H1 (cell line): ENCODE data around the gene RALGAPA1. TPM values are rescaled to one million over a fixed set of nuclear protein-coding genes. Genes with fewer than 3 reads are reported as not detected.

Experiments
- CTCF ChIA-PET: fragments of 300-600 bp; sonication (Branson Sonifier 250); formaldehyde crosslinking; loops from one replicate; lab custom pipeline; 2021; ENCODE audit not compliant: partially characterized antibody; lab: Charles Lee
- POLR2A ChIA-PET: fragments of 300-600 bp; sonication (Branson Sonifier 250); formaldehyde crosslinking; loops from one replicate; lab custom pipeline; 2021; ENCODE audit warnings: inconsistent platforms; ENCODE audit not compliant: partially characterized antibody; lab: Charles Lee
- DNase-seq, 2 experiments: peaks; one replicate each; pipeline versions ENCODE4 v3.0.0 to v3.0.0-alpha.2; 2010 to 2022; ENCODE audit warnings: low spot score in 2 of 2, low read depth in 1 of 2, mixed read lengths in 1 of 2
- FAIRE-seq: peaks from 2 replicates; lab custom pipeline; 2011; peaks lifted over from hg19 to GRCh38; lab: Jason Lieb, UNC
- H2AFZ ChIP-seq: 2 replicates; pipeline ENCODE4 v1.8.1; 2012; ENCODE audit warnings: low read length, inconsistent platforms
- H2AK5ac ChIP-seq: 2 replicates; pipeline ENCODE4 v1.6.1; 2013; ENCODE audit warnings: low read depth, low read length
- H2BK120ac ChIP-seq: replicated peaks from 2 replicates; pipeline ENCODE3; 2013; ENCODE audit warnings: low read depth, low read length, inconsistent platforms
- H2BK12ac ChIP-seq: 2 replicates; pipeline ENCODE4 v1.6.1; 2013; ENCODE audit warnings: low read depth, low read length
- H2BK15ac ChIP-seq: 2 replicates; pipeline ENCODE4 v1.6.1; 2013; ENCODE audit warnings: low read length
- H2BK20ac ChIP-seq: 2 replicates; pipeline ENCODE4 v1.6.1; 2013; ENCODE audit warnings: low read length
- H2BK5ac ChIP-seq: 2 replicates; pipeline ENCODE4 v1.6.1; 2013; ENCODE audit warnings: low read depth, low read length
- H3K14ac ChIP-seq: 2 replicates; pipeline ENCODE4 v1.6.1; 2013; ENCODE audit warnings: inconsistent platforms; ENCODE audit not compliant: insufficient read length
- H3K18ac ChIP-seq: 2 replicates; pipeline ENCODE4 v1.6.1; 2013; ENCODE audit warnings: low read length; ENCODE audit errors: extremely low read depth
- H3K23ac ChIP-seq: 2 replicates; pipeline ENCODE4 v1.6.1; 2013; ENCODE audit warnings: inconsistent platforms; ENCODE audit not compliant: insufficient read length
- H3K23me2 ChIP-seq: 2 replicates; pipeline ENCODE4 v1.6.1; 2013; ENCODE audit warnings: low read depth, low read length
- H3K27ac ChIP-seq: 2 replicates; pipeline ENCODE4 v1.6.1; 2011; ENCODE audit warnings: low read depth, low read length, inconsistent platforms
- H3K27me3 ChIP-seq, 4 experiments: replicated peaks in 1 of 4; 1 replicate in 1 of 4; 2 replicates in 3 of 4; pipeline versions ENCODE4 v1.6.1 to v1.8.1; 2011 to 2013; ENCODE audit warnings: low read length in 3 of 4, mild to moderate bottlenecking in 3 of 4, inconsistent platforms in 2 of 4, mixed read lengths in 2 of 4, moderate library complexity in 1 of 4; ENCODE audit not compliant: control insufficient read depth in 3 of 4, insufficient read depth in 3 of 4; ENCODE audit errors: extremely low read depth in 1 of 4
- H3K36me3 ChIP-seq, 4 experiments: 2 replicates each; pipeline versions ENCODE4 v1.6.1 to v1.8.1; 2011 to 2013; ENCODE audit warnings: mild to moderate bottlenecking in 4 of 4, low read length in 3 of 4, moderate library complexity in 2 of 4, control low read depth in 1 of 4, inconsistent platforms in 1 of 4; ENCODE audit not compliant: insufficient read depth in 4 of 4, control insufficient read depth in 2 of 4
- H3K4ac ChIP-seq: replicated peaks from 2 replicates; pipeline ENCODE3; 2013; ENCODE audit warnings: low read length, low read depth, mixed read lengths, inconsistent platforms; ENCODE audit not compliant: insufficient read length
- H3K4me1 ChIP-seq, 4 experiments: replicated peaks in 1 of 4; 1 replicate in 1 of 4; 2 replicates in 3 of 4; pipeline versions ENCODE4 v1.6.1 to v1.8.1; 2011 to 2013; ENCODE audit warnings: low read length in 3 of 4, inconsistent platforms in 2 of 4, mixed read lengths in 1 of 4; ENCODE audit not compliant: insufficient read depth in 4 of 4, control insufficient read depth in 3 of 4
- H3K4me2 ChIP-seq, 2 experiments: 2 replicates each; pipeline versions ENCODE4 v1.6.1 to v1.8.1; 2011 to 2013; ENCODE audit warnings: low read depth in 2 of 2, low read length in 2 of 2, control low read depth in 1 of 2, inconsistent platforms in 1 of 2, mild to moderate bottlenecking in 1 of 2; ENCODE audit not compliant: insufficient read depth in 1 of 2
- H3K4me3 ChIP-seq, 4 experiments: fragments of 200-600, 300-600 bp in 1 of 4; sonication (generic), shearing (Covaris generic), sonication (Bioruptor Twin) in 1 of 4; 2 replicates each; pipeline versions ENCODE4 v1.5.1 to v1.8.1; 2011 to 2016; ENCODE audit warnings: low read length in 4 of 4, low read depth in 3 of 4, control low read depth in 2 of 4, inconsistent platforms in 2 of 4, mild to moderate bottlenecking in 2 of 4, mixed read lengths in 1 of 4, moderate library complexity in 1 of 4; ENCODE audit not compliant: insufficient read depth in 2 of 4; ENCODE audit errors: extremely low read depth in 1 of 4
- H3K56ac ChIP-seq: replicated peaks from 2 replicates; pipeline ENCODE3; 2013; ENCODE audit warnings: low read depth, mild to moderate bottlenecking, mixed read lengths, low read length, inconsistent platforms; ENCODE audit not compliant: insufficient read length
- H3K79me1 ChIP-seq: 2 replicates; pipeline ENCODE4 v1.6.1; 2013; ENCODE audit warnings: low read depth, low read length, control low read depth
- H3K79me2 ChIP-seq, 2 experiments: 2 replicates each; pipeline versions ENCODE4 v1.6.1 to v1.8.1; 2012 to 2013; ENCODE audit warnings: low read length in 2 of 2, mild to moderate bottlenecking in 2 of 2, inconsistent platforms in 1 of 2; ENCODE audit not compliant: insufficient read depth in 2 of 2, control insufficient read depth in 1 of 2
- H3K9ac ChIP-seq, 4 experiments: replicated peaks in 1 of 4; 1 replicate in 1 of 4; 2 replicates in 3 of 4; pipeline versions ENCODE4 v1.6.1 to v1.8.1; 2011 to 2013; ENCODE audit warnings: low read depth in 3 of 4, low read length in 3 of 4, control low read depth in 2 of 4, mild to moderate bottlenecking in 2 of 4, moderate library complexity in 2 of 4, inconsistent platforms in 1 of 4; ENCODE audit errors: extremely low read depth in 1 of 4
- H3K9me3 ChIP-seq, 2 experiments: 2 replicates each; pipeline versions ENCODE4 v1.6.1 to v1.8.1; 2012 to 2013; ENCODE audit warnings: mild to moderate bottlenecking in 2 of 2, moderate library complexity in 2 of 2, control low read depth in 1 of 2, inconsistent platforms in 1 of 2, low read depth in 1 of 2, low read length in 1 of 2, mixed read lengths in 1 of 2; ENCODE audit not compliant: insufficient read depth in 2 of 2
- H4K20me1 ChIP-seq, 2 experiments: replicated peaks in 1 of 2; 2 replicates each; pipeline versions ENCODE3 to v1.8.1; 2011 to 2013; ENCODE audit warnings: inconsistent platforms in 2 of 2, low read length in 2 of 2, mild to moderate bottlenecking in 1 of 2; ENCODE audit not compliant: insufficient read depth in 2 of 2, control insufficient read depth in 1 of 2
- H4K5ac ChIP-seq: 2 replicates; pipeline ENCODE4 v1.6.1; 2013; ENCODE audit warnings: low read length, low read depth, mixed read lengths, inconsistent platforms; ENCODE audit not compliant: insufficient read length
- H4K8ac ChIP-seq: 2 replicates; pipeline ENCODE4 v1.8.0; 2013; ENCODE audit warnings: mild to moderate bottlenecking, moderate library complexity, low read length, inconsistent platforms; ENCODE audit not compliant: insufficient read depth; ENCODE audit errors: extremely low read depth
- H4K91ac ChIP-seq: replicated peaks from 2 replicates; pipeline ENCODE3; 2013; ENCODE audit warnings: low read length, mixed read lengths, inconsistent platforms; ENCODE audit not compliant: insufficient read length
- BACH1 ChIP-seq: IDR thresholded peaks from 2 replicates; pipeline ENCODE4 v1.6.1; 2012; ENCODE audit warnings: low read length, improper control_type of control experiment
- CBX8 ChIP-seq: fragments of 300-800, 300-1000 bp; sonication (generic); IDR thresholded peaks from 2 replicates; pipeline ENCODE4 v1.7.1; 2016; ENCODE audit warnings: low read depth, low read length, borderline replicate concordance
- FOSL1 ChIP-seq: IDR thresholded peaks from 2 replicates; pipeline ENCODE4 v1.6.1; 2011; ENCODE audit warnings: mild to moderate bottlenecking, low read depth, low read length, moderate library complexity; ENCODE audit not compliant: insufficient read depth
- JUND ChIP-seq: IDR thresholded peaks from 2 replicates; pipeline ENCODE4 v1.6.1; 2011; ENCODE audit warnings: mild to moderate bottlenecking, improper control_type of control experiment, low read length
- PHF8 ChIP-seq: fragments of 200-600 bp; sonication (generic); conservative IDR thresholded peaks from 2 replicates; pipeline ENCODE4 v1.7.1; 2012; ENCODE audit warnings: low read depth, mild to moderate bottlenecking, inconsistent platforms, low read length, moderate library complexity
- TAF1 ChIP-seq: IDR thresholded peaks from 2 replicates; pipeline ENCODE4 v1.6.1; 2011; ENCODE audit warnings: mild to moderate bottlenecking, low read depth, low read length
- TCF12 ChIP-seq: IDR thresholded peaks from 2 replicates; pipeline ENCODE4 v1.6.1; 2011; ENCODE audit warnings: low read depth, mild to moderate bottlenecking, low read length
- YY1 ChIP-seq: IDR thresholded peaks from 2 replicates; pipeline ENCODE4 v1.6.1; 2011; ENCODE audit warnings: low read depth, mild to moderate bottlenecking, low read length
- WGBS, 2 experiments: shearing (Covaris generic) in 1 of 2; methylation state at CpG; one replicate each; pipeline versions ENCODE4 v1.1.6 to v1.1.7; 2013 to 2015; ENCODE audit warnings: low lambda C conversion rate in 2 of 2, mixed read lengths in 2 of 2, inconsistent platforms in 1 of 2, low coverage in 1 of 2, missing lambda C conversion rate in 1 of 2; ENCODE audit not compliant: insufficient replicate concordance in 2 of 2, insufficient coverage in 1 of 2, insufficient read length in 1 of 2; ENCODE audit errors: extremely low coverage in 1 of 2, missing lambda C conversion rate in 1 of 2; 5-methylcytosine and 5-hydroxymethylcytosine counted together
- polyA plus RNA-seq, 7 experiments: library from polyadenylated mRNA; depleted of rRNA in 3 of 7; stranded (reverse) in 5 of 7; unstranded in 2 of 7; fragments of >200 nt in 5 of 7; fragments of 200-250 nt in 2 of 7; gene quantifications; 1 replicate in 5 of 7; 2 replicates in 1 of 7; 4 replicates in 1 of 7; pipeline versions ENCODE4 v1.2.1 to v1.2.3, GENCODE V29; 2011 to 2013; ENCODE audit warnings: missing spikeins in 2 of 7, mixed read lengths in 2 of 7
- total RNA-seq: library from RNA; stranded (reverse); fragmentation: NEBNext Ultra II Directional; extraction: Animal tissue kit (Norgen Biotek cat#: 25700); gene quantifications from 2 replicates; pipeline ENCODE4 v1.2.1, GENCODE V29; 2021
- TF ChIP-seq, protein P1 (sequence below): IDR thresholded peaks from 2 replicates; pipeline ENCODE4 v1.6.1; 2011; ENCODE audit warnings: low read length, improper control_type of control experiment

RALGAPA1 gene
- total and polyA plus RNA-seq, 2 of the 8 experiments (the other 6 are each of a cell fraction or from before 2014, with no cell fraction given): 4.2 to 26.7 TPM

- WGBS, 2 experiments: 86% methylated on average over 3 of the region's 3 CpGs; no CpG with 5 or more reads in 1 of the 2 experiments
- Histone ChIP-seq H3K4me1 (no peaks in the 10 kb centered on the region), H4K91ac (no peak overlapping the region), H3K18ac (no peak overlapping the region), H2AFZ (no peak overlapping the region), H3K14ac (no peak overlapping the region), H3K9me3 (no peaks in the 10 kb centered on the region), H3K4ac (no peak overlapping the region), H4K8ac (no peak overlapping the region), H2BK12ac (no peak overlapping the region), H3K4me2 (no peak overlapping the region), H3K27ac (no peak overlapping the region), H2BK15ac (no peak overlapping the region), H3K79me1 (no peaks in the 10 kb centered on the region), H2BK20ac (no peak overlapping the region), H3K23ac (no peak overlapping the region), H3K27me3 (no peaks in the 10 kb centered on the region), H3K23me2 (no peaks in the 10 kb centered on the region), H3K9ac (peak overlapping the region in 1 of 4 experiments; percentile 49; a peak in 1 of 7 replicates), H2BK5ac (no peak overlapping the region), H2BK120ac (no peak overlapping the region), H3K4me3 (no peak overlapping the region), H3K79me2 (no peaks in the 10 kb centered on the region), H4K20me1 (no peaks in the 10 kb centered on the region), H2AK5ac (no peak overlapping the region), H3K56ac (no peak overlapping the region), H4K5ac (no peak overlapping the region), H3K36me3 (no peaks in the 10 kb centered on the region)
- CTCF ChIA-PET: interaction anchor here (1.3 kb wide), 1 partner anchor 231 kb away, joined by 4 read pairs; no protein-coding TSS in a partner anchor
- FAIRE-seq (no peak), DNase-seq (no peak)
- TF ChIP-seq TCF12: no peak
- TF ChIP-seq CBX8: no peak
- TF ChIP-seq FOSL1: no peak
- TF ChIP-seq PHF8: no peak
- TF ChIP-seq TAF1: no peak
- no peak for TF ChIP-seq BACH1
- TF ChIP-seq YY1: no peak
- TF ChIP-seq JUND: no peak
- TF ChIP-seq, protein P1, sequence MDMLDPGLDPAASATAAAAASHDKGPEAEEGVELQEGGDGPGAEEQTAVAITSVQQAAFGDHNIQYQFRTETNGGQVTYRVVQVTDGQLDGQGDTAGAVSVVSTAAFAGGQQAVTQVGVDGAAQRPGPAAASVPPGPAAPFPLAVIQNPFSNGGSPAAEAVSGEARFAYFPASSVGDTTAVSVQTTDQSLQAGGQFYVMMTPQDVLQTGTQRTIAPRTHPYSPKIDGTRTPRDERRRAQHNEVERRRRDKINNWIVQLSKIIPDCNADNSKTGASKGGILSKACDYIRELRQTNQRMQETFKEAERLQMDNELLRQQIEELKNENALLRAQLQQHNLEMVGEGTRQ: no peak
- POLR2A ChIA-PET: no interaction called here
Measured at GRCh38 chr14:35669782-35670181, 139.3 kb downstream of the RALGAPA1 start.
